Kasumi-1 (cell line): ENCODE measurements around the gene FAM171A1.

Source experiments
- DNase-seq, 2 experiments: peaks; one replicate each; lab custom pipeline; 2025; lab: John Stamatoyannopoulos, UW

Gene FAM171A1

DNA sequence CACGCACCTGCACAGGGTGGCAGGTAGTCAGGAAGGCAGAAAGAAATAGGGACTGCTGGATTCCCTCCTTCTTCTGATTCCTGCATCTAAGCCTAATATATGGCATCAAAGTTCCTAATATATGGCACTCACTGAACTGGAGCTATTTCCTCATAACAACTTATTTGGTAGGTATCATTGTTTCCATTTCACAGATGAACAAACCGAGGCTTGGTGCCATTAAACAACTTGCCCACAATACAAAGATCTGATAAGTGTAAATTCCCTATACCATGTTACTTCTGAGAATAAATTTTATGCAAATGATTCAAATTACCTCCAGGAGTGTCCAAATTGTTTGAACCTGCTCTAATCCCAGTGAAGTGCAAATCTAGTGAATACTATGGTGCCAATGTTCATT is 2.1 kb upstream of the FAM171A1 start:
- no peak for DNase-seq

DNA sequence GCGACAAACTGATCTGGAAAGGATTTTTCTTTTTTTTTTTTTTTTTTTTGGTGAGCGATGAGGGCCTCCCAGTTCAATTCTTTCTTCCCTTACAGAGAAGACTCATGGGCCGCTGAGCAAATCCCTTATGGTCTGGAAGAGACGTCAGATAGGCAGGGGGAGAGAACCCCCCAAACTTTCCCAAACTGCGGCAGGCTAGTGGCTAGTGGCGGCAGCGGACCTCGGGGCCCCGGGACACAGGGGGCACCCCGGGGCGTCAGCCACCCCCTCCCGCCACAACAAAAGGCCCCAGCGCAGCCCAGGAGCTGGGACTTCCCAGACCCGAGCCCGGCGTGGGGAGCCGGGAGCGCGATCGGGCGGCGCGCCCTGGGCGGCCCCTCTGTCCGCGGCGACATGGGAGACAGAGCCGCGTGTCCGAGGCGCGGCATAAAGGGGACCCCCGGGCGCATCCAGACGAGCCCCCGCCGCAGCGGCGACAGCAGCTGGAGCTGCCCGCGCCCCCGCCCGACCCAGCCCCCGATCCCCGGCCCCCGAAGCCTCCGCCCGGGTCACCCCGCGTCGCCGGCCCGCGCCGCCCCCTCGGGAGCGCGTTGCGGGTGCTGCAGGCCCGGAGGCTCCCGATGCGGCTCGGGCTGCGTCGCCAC is 755 bp downstream of the FAM171A1 start:
- peak in 1 of 2 experiments; percentile 13 for DNase-seq

DNA sequence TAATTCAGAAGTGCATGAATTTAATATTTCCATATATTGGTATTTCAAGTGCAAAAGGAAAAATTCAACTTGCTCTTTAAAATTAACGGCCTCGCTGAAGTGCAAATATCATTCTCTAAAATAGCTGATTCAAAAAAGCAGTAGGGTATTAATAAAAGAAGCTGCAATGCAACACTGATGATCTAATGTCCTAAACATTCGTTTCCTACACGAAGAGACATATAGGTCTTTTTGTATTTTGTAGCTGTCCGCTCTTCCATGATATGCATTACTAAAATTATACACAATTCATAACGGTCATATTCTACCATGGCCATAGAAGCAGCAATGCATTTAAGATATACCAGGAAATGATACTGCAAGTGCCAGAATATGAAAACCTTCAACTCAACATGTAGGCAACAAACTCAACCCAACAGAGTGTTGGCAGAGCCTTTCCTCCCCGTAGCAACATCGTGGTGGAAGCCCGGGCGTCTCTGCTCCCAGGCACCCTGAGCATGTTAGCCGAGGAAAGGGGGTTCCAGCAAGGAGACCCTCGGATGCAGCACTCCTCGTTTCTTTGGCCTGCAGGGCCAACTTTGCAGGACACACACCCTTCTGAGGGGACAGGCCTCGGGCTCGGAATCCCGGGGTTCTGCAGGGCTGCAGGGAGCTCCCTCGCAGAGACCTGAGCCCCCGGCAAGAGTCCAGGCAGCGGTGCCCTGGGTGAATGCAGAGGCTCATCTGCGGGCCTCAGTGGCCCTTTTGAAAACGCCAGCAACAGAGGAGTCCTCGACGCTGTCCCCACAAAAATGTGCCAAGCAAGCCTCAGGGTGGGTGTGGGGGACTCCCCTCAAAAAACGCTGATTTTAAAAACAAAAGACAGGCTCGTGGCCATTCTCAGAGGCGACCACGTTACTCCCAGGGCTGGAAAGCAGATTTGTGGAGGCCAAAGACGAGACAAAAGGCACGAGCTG is 1.6 kb downstream of the FAM171A1 start:
- no peak for DNase-seq

DNA sequence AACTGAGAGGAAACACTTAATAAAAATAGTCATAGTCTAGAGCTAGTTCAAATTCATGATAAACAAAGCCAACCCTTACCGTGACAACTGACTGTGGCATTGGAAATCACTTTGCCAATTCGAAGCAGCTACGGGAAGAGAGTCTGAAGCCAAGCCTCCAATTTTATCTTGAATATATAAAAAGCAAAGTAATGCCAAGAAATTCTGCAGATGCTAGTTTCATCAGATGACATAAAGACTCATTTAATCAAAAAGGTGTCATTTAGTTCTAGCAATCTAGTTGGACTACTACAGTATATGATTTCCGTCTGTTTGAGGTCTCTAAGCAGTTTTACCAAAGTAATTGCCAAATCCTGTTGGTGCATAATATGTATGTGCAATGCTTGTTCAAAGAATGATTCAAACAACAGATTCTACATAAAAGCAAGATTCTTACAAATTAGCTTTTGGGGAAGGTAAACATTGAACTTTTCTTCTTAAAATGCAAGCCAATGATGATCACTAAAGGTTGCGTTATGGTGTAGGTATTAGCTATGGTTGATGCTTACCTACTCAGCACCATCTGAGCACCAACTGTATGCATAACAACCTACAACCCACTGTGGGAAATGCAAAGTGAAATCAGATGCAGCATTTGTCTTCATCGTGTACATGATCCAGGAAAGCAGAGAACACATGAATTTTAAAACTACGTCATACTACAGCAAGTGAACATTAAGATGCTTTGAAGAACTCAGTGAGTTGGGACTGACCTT is 2.8 kb downstream of the FAM171A1 start:
- DNase-seq, result no peak

DNA sequence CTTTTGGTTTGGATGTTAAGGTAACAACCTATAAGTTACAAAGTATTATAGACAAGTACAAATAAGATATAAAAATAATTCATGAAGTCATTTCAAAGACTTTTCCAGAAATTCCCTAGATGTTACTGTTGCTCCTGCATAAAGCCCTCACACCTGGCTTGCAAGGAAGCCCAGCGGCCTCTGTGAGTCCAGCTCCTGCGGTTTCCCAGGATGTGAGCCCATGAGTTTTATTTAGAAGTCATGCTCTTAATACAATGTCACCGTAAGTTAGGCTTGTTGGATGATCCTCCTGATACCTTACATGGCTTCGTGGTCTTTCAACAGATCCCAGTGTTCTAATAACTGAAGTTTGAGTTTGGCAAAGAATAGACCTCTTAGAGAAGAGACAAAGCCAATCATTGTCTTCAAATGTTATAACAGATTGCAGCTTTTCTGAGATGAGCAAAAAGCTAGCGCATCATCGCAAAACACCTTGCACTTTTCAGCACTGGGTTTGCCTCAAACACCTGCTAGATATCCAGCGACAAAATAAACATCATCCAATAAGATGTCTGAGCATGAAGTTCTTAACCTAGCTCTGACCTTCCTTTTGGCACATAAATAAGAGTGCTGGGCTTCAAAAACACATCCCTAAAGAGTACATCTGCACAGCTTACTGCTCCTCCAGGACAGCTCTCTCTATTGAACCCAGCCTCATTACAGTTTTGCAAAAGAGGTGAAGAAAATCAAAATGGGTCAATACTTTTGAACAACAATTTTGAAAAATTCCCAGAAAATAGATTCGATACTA is 3.6 kb downstream of the FAM171A1 start:
- no peak for DNase-seq

DNA sequence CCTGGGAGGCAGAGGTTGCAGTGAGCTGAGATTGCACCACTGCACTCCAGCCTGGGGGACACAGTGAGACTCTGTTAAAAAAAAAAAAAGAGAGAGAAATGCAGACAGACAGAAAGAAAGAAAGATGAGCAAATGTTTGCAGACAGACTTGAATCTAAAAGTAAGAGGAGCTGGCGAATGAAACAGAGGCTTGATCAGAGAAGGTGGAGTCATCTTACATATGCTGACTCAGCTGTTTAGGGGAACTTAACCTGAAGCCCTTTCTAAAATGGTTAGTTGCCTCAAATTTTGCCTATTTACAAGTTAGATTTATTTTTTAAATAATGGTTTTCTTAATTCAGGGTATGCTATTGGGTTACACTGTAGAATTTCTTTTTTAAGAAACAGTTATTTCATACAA is 5.4 kb downstream of the FAM171A1 start:
- no peak for DNase-seq

DNA sequence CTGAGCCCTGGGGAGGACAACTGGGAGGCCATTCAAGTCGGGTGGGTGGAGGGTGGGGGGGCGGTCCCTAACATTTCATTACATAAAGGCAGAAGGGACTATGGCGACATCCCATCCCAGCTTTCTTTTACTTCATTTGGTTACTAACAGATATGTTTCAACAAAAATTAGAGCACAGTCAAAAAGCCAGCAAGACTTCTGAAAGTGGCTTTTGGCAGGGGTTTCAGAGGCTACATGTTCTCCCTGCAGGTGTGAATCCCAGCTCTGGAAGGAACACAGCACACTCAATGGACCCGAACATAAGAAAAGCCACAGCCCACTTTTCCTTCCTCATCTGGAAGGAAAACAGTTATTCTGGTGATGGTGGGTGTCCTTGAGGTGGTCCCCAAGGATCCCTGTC is 7.1 kb downstream of the FAM171A1 start:
- DNase-seq, result no peak

DNA sequence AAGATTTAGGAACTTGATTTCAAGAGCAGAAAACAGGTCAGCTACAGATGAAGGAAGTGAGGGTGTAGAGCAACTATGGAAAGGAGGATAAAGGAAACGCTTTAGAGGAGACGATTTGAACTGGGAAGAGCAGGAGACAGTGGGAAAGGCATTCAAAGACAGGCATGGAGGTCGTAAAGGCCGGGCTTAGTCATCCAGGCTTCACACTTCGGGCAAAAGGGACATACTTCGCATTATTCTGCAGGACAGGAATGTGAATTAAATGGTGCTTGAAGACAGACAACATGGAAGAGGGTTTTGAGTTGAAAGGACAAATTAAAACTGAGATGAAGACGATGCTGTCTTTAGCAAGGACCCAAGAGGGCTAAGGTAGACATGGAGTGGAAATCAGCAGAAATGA is 8.1 kb downstream of the FAM171A1 start:
- no peak for DNase-seq

DNA sequence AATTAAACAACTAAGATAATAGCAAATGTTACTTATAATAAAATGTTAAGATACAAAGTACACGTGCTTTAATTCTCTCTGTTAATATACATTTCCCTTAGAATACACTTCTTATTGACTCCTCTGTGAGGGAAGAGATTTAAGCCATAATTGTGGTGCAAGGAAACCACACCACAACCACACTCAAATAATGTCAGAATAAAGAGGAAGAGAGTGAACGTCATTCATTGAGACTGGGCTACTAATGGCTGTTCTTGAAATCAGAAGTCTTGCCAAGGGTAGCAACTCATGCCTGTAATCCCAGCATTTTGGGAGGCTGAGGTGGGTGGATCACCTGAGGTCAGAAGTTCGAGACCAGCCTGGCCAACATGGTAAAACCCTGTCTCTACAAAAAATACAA is 10.0 kb downstream of the FAM171A1 start:
- DNase-seq, result peak; percentile 29 to 39

DNA sequence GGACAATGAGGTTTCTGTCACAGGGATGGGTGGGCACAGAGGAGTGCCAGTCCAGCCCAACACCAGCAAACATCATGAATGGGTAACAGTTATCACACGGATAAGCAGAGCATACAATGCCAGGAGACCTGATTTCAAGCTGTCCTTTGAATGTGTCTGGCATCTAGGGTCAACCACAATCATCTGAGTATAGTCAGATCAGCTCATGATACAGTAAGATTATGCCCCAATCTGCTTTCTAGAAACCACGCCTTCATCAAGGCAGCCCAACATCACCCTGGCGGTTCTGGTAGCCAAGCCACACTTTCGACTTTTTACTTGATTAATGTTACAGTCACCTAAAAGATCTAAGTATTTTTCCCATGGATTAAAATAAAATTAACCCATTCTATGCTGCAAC is 10.5 kb downstream of the FAM171A1 start:
- DNase-seq, result no peak

DNA sequence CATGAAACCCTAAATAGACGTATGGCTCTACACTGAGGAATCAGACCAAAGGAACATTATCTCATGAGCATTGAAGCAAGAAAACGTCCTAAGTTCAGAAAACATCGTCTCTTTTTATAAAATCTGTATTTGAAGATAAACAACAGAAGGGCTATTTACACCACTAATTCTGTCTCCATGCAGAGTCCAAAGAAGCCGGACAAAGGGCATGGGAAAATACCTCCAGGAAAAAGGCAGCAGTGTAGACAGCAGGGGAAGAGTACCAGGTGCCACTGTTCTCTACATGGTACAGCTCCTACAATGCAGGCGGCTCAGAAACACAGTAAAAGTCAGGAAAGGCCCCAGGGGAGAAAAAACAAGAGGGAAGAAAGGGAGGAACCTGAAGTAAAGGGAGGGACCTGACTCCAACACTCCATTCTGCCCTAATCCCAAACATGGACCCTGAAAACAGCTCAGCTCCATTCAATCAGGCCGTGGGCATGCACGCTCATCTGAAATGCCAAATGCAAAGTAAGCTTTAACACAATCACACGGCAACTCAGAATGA is 17.5 kb downstream of the FAM171A1 start:
- DNase-seq, result no peak

DNA sequence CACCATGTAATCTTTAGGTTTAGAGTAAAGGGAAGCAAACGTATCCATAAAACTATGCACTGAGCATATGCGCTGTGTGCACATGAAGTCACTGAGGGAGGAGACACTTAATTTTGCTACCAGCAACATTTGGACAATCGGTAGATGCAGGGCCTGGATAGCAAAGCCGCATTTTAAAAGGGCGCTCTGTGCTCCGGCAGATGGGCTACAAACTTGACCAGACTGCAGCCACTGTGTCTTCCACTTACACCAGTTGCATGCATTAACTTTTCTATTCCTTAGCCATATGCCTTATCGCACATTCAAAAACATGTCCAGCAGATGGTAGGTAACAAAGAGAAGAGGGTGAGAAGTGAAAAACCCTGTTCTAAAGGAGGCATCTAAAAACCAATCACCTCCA is 18.3 kb downstream of the FAM171A1 start:
- no peak for DNase-seq

DNA sequence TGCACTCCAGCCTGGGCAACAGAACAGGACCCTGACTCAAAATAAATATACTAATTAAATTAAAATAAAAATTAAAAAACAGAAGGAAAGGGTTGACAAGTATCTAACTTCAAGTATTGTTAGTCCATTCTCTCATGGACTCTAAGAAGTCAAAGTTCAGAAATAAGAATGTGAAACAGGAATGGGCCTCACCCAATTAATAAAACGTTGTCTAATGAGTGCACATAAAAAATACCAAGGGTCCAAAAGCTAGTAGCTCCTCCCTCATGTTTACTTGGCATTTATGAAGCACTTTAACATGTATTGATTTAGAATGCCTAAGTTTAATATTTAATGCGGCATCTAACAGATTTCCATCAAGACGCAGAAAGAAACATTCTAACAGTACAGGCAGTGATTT is 18.9 kb downstream of the FAM171A1 start:
- no peak for DNase-seq

DNA sequence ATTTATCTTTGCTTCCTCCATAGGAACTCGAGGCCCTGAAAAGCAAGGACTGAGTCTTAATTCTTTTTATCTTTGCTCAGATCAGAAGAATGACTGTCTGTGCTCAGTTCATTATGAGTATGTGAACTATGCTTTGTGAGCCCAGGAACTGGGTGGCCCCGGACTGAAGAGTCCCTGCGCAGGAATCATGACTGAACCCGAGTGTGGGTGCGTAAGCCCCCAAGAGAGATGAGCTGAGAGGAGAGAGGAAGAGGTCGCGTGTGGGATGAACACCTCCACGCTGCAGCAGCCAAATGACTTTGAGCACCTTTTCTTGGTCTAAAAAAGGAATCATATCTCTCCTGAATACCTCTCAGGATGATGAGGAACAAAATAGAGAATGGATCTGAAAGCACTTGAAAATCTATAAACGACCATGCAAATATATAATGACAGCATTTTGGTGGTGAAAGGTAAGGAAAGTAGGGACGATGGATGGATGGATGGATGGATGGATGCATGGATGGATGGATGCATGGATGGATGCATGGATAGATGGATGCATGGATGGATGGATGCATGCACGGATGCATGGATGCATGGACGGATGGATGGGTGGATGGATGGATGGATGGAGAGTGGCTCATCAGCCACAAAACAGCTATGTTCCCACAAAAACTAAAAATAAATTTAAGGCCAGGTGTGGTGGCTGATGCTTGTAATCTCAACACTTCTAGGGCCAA is 19.8 kb downstream of the FAM171A1 start:
- no peak for DNase-seq

DNA sequence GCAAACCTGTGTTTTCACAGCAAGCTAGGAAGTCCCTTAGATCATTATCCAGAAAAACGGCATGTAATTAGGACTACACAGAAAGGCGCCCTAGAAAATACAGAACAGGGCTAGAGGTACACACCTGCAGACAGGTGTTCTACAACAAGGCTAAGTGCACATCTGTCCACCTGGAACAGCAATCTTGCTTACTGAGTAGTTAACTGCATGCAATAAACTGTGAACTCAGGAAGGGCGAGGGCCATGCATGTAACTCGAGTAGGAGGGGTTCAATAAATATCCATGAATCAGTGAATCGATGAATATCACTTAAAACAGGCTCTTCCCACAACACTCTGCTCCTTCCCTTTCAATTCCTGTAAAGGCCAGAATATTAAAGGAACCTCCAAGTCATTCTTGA is 22.0 kb downstream of the FAM171A1 start:
- no peak for DNase-seq

DNA sequence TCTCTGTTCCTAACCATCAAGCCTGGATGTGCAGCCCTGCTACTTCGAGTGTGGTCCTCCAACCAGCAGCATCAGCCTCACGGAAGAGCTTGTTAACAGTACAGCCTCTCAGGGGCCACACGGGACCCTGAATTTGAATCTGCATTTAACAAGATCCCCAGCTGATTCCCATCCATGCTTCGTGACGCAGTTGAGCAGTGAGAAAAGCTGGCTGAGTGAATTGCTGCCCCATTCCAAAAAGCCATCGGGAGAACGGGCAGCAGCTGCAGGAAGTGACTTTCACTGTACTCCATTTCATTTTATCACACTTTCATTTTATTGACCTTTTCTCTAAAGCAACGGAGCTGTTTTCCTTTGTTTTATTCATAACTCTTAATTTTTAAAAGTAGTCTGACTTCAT is 22.5 kb downstream of the FAM171A1 start:
- DNase-seq, result no peak

DNA sequence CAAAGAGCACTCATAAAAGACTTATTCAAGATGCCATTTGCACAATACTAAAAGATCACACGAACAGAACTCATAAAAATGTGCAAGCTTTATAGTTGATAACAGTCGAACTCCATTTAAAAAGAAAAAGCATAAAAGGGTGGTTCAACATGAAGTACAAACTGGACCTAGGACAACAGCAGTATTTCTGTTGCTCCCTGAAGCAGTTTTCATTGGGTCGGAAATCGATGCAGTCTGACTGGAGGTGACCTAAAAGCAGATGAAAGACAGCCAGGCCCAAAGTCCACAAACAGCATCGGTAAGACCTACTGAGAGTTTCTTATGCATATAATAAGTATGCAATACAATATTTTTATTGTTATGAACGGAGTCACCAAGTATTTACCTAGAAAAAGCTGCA is 23.9 kb downstream of the FAM171A1 start:
- DNase-seq, result no peak

DNA sequence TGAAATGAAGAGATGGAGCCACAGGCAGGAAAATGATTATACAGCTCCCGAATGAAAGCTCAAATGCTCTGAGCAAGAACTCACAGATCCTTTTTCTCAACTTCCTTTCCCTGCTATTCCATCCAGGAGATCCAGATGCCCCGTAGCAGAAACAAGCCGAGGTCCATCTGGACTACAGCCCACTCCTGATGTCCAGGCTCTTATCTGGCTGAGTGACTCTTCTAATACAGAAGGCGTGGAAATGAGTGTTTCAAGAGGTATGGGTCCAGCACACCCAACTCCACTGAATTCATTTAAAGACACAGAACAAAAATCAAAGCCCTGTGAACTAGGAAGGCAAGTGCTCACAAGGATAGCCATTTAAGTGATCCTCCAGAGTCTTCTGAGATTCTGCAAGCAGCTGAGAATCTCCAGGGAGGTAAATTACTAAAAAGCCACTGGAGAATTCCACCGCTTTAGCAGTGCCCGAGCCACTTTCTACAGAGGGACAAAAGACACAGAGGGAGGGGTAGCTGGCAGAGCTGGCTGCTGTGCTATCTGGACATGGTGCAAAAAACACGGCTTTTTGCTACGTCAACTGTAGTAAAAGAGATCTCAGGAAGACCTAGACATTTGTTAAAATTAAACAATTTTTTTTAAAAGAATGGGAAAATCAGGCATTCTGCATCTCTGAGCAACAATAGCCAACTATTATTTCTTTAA is 24.5 kb downstream of the FAM171A1 start:
- no peak for DNase-seq

DNA sequence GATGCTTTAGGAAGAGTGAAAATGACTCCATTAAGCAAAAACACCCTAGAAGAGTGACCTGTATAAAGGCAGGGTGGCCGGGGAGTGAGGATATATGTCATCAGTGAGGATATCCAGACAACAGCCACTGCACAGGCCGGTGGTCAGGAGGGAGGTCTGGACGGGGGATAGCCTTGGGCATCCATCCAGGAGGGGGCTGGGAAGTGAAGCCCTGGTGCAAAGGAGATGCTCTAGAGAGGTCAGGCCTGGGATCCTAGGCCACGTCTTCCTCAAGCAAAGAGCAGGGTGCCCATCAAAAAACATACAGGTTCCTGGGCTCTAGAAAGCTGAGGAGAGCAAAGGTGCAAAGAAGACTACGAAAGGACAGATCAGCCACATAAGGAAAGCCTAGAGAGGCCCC is 25.6 kb downstream of the FAM171A1 start:
- no peak for DNase-seq

DNA sequence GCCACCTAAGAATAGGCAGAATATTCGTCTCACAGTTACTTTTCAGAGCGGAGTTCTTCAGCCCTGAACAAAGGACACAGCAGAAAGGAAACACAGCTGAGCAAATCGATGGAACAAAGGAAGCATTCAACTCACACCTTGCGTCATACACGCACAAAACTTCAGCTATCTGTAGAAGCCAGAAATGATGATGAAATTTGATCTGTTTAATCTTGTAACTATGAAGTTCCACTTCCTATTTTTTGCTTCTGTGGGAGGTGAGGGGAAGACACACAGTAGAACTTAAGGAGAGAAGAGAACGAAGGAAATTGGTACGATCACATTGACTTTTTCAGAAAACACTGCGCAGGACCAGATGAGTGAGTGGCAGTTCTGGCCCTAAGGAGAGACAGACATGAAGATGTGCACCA is 26.2 kb downstream of the FAM171A1 start:
- peak; percentile 89 to 90 for DNase-seq
